Activated naive CD4-positive, alpha-beta T cell (primary cell): ENCODE data around the gene SGPP2.

ENCODE experiments used
- DNase-seq, 4 experiments: peaks; one replicate each; lab custom pipeline; 2025; lab: John Stamatoyannopoulos, UW

SGPP2 gene

DNA sequence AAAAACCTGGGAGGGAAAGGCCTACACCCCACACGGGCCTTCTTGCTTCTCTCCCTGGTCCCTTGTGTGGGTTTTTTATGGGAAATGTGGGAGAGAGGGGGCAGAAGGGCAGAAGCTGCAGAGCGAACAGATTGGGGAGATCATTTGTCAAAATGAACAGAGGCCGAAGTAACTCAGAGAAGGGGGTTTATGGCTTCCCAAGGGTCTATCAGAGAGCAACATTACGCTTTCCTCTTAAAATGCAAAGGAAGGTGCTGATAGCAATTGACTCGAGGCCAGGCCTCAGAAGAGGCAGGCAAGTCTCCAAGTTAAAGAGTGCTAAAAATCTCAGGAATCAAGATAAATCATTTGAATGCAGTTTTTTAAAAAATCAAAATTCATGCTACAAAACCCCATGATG, 101.5 kb downstream of the SGPP2 start:
- no peak for DNase-seq

- DNase-seq, result no peak
These were observed 102.3 kb downstream of the SGPP2 start for GRCh38 chr2:222526480-222527277.

DNA sequence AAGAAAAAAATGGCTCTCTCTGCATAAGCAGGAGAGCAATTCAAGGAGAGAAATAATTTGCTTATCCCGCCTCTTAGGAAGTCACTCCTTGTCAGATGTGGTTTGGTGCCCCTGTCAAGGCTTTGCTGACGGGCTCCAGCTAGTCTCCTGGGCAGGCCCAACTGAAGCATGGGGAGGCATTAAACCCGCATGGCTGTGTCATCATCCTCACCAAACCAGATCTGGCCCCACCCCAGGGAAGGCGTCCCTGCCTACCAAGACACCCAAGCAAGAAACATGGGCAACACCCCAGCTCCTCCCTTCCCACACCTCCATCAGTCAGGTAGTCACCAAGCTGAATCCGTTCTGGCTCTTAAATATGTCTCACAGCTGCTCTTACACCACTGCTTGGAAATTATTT, 108.0 kb downstream of the SGPP2 start:
- DNase-seq, result no peak

GRCh38 chr2:222535477-222535876, 111.1 kb downstream of the SGPP2 start:
- no peak for DNase-seq

- DNase-seq, result no peak
These were observed 114.2 kb downstream of the SGPP2 start for GRCh38 chr2:222538535-222538934.

DNA sequence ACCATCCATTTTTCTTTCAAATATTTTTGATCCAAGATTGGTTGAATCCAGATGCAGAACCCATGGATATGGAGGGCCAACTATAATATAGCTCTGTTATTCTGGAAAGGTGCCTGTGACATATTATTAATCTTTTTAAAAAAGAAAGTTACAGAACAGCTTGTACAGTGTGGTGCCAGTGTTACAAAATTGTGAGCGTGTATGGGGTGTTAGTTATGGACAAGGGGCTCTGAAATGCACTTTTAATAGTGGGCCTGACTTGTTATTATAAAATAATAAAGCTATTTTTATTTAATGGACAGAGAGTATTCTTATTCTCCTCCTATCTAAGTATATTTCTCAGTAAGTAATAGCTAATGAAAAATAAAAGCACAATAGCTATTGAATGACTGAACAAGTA, 120.3 kb downstream of the SGPP2 start:
- DNase-seq, result no peak

- DNase-seq, result no peak
These were observed 121.8 kb downstream of the SGPP2 start for GRCh38 chr2:222545823-222546795.

DNA sequence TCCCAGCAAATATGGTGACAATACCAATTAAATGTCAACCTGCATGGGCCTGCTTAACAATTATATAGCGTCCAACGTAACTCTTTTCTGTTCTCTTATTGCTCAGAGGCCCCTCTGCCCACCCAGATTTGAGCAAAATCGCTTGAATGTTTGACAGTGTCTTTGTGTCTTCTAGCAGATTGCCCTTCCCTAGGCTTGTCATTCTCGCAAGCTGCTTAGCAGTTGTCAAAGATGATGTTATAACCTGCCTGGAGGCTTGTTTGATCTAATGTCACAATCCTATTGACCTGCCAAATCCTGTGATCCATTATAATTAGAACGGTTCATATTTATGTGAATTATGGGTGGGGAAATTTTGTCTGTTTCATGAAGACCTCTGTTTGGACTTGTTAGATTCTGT, 122.7 kb downstream of the SGPP2 start:
- DNase-seq, result no peak

DNA sequence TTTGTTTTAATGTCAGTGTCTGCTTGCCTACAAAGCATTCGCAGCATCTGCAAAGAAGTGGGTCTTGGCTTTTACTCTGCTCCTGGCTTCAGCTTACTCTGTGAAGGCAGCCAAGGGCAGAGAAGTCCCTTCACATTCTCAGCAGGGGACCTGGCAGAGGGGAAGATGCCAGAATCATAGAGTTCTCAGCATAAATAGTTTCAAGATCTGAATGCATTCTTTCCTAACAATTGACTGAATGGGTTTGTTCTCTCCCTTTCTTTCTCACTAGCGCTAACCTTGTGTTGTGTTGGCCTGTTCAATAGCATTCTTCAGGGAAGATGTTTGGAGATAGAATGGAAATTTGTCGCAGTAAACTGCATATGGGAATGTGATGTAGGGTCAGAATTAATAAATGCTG, 124.6 kb downstream of the SGPP2 start:
- DNase-seq, result no peak

- DNase-seq, result no peak
These were observed 130.2 kb downstream of the SGPP2 start for GRCh38 chr2:222554517-222554916.

- DNase-seq, result no peak
These were observed 136.8 kb downstream of the SGPP2 start for GRCh38 chr2:222561151-222561550.

GRCh38 chr2:222561817-222562645, 137.7 kb downstream of the SGPP2 start:
- no peak for DNase-seq

DNA sequence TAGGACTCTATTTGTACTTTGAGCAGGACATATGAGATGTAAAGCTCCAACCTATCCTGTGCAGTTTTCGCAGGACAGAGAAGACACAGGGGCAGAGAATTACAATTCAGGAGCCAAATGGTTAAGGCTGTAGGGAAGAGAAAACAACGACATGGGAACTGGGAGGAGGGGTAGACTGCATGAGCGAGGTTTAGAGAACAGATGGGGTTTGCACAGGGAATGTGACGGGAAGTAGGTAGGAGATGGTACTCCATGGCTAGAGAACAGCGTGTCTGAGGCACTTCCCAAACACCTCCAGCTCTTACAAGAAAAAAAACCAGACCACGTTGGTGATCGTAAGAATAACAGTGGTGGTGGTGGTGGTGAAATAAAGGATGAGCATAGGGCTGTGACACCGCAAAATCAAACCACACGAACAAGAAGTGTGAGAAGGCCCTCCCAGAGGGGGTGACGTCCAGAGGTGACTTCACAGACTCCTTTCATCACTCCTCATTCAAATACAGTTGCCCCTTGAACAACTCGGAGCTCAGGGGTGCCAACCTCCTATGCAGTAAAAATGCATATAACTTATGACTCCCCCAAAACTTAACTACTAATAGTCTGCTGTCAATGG, 138.9 kb downstream of the SGPP2 start:
- DNase-seq, result no peak

DNA sequence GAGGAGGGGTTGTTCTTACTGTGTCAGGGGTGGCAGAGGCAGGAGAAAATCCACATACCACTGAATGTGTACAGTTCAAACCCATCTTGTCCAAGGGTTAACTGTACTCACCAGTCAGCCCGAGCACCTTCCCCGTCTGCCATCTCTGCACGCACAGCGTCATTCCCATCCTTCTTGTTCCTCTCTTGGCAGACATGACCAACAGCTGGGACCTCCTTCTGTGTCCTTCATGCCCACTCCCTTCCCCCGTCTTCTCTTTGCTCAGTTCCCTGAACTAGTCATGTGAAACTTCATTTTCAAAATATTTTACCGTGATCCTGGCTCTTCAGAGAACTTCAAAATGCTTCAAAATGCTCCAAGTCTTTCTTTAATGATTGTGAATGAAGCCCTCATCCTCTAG, 139.6 kb downstream of the SGPP2 start:
- DNase-seq, result no peak

DNA sequence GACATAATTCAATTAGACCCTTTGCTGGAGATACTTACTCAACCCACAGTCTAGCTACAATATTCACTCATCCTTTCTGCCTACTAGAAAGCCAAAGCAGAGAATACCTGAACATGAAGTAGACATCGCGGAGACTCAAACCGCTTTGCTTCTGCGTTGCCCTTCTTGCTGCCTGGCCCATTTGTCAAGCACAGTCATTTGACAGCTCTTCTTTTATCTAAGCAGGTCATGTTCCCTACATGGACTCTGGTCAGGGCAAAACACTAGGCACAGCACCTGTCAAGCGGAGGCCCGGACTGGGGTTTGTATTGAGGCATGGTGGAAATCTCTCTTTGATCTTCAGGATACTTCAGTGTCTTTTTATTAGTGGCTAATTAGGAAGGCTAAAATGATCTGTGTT, 141.9 kb downstream of the SGPP2 start:
- no peak for DNase-seq

DNA sequence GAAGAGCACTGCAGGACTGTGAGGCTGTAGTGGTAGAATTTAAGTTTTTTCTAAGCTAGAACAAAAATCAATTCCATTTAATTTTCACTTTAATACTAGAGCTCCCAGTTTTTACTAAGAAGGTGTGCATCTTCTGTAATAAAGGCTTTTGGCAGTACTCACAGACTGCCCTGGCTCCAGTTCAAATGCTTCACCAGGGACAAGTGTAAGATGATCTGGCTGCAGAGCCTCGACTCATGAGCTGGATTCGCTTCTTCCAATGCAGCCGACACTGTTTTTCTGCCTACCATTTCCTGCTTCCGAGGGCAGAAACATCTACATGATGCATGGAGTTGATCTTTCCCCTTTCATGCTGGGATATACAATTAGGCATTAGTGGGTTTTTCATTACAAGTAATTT, 144.5 kb downstream of the SGPP2 start:
- no peak for DNase-seq

DNA sequence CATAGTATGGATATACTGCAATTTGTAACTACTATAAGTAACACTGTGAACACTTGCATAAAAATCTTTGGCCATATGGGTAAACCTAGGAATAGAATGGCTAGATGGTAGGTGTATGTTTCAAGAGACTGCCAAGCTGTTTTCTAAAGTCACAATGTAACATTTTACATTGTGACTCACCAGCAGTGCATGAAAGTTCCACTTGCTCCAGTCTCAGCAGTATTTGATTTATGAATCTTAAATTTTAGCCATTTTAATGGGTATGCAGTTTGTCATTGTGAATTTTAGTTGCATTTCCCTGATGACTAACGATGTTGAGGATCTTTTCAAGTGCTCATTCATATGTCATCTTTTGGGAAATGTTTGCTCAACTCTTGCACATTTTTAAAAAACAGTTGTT, 145.5 kb downstream of the SGPP2 start:
- DNase-seq, result no peak

DNA sequence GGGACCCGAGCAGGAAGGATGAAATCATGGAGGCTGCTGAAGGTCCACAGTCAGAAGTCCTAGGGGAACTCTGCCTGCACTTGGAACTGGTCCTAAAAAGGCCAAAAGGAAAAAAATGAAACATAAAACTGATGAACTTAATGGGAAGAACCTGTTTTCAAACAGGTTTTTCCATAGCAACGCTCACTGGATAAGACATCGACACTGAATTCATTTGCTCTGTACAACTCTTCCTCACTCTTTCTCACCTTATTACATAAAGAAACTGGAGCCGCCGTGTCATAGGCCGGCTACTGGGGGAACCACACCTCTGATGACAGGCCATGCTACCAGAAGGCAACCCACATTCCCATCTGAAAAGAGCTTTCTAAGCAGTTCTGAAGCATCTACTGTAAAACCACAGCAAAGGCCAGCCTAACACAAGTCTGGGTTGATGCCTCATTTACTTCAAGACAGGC, 147.9 kb downstream of the SGPP2 start:
- no peak for DNase-seq

- DNase-seq, result no peak
These were observed 148.4 kb downstream of the SGPP2 start for GRCh38 chr2:222572751-222573174.

DNA sequence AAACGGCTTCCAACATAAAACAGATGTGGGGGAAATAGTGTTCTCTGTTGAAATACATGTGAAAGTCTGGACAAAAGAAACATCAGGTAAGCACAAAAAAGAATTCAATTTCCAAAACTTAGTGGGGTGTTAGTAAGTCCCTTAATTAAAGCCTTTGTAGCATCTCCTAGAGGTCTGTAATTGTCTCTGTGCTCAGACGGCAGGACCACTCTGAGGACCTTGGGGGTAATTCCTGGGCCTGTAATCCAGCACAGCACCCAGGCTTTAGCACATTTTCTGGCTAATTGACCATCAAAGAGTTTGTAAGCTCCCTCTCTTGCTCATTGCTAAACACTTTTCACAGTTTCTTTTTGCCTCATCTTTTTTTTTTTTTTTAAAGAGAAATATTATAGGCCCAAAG, 151.3 kb downstream of the SGPP2 start:
- no peak for DNase-seq
